Epithelial cell of proximal tubule (primary cell): ENCODE measurements around the gene CRB1. TPM values are rescaled to one million over a fixed set of nuclear protein-coding genes. Genes with fewer than 3 reads are reported as not detected.

Source experiments
- DNase-seq: peaks from one replicate; pipeline ENCODE4 v3.0.0-alpha.2; 2011; ENCODE audit warnings: low read depth
- H3K4me3 ChIP-seq: 2 replicates; pipeline ENCODE4 v1.5.1; 2011; ENCODE audit warnings: low read depth, mild to moderate bottlenecking, low read length
- total RNA-seq: library from RNA; depleted of rRNA; stranded (reverse); fragments of >200 nt; gene quantifications from 2 replicates; pipeline ENCODE4 v1.2.3, GENCODE V29; 2015
- TF ChIP-seq, protein P1 (sequence below): conservative IDR thresholded peaks from 2 replicates; pipeline ENCODE4 v1.5.1; 2012; ENCODE audit warnings: low read depth, mild to moderate bottlenecking, low read length

Gene CRB1
- total RNA-seq, 1 donor from 2014 or later, result 0.06 TPM

DNA sequence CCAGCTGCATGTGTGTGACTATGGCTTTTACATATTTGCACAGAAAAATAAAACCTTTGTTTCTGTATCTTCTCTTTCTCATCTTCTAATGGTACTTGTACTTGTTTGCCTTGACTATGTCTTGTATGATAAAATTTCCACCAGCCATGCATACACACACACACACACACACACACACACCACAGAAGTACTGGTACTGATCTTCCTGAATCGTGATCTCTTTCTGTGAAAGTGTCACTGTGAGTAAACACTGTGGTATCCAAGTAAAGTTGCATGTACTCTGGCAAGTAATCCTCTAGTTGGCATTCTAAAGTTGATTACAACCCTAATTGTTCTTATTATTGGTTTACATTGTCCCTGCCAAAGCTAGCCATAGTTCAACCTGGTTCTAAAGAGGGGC is 176.7 kb downstream of the CRB1 start:
- no peak for DNase-seq
- H3K4me3 ChIP-seq, result no peak overlapping the region
- TF ChIP-seq, protein P1, sequence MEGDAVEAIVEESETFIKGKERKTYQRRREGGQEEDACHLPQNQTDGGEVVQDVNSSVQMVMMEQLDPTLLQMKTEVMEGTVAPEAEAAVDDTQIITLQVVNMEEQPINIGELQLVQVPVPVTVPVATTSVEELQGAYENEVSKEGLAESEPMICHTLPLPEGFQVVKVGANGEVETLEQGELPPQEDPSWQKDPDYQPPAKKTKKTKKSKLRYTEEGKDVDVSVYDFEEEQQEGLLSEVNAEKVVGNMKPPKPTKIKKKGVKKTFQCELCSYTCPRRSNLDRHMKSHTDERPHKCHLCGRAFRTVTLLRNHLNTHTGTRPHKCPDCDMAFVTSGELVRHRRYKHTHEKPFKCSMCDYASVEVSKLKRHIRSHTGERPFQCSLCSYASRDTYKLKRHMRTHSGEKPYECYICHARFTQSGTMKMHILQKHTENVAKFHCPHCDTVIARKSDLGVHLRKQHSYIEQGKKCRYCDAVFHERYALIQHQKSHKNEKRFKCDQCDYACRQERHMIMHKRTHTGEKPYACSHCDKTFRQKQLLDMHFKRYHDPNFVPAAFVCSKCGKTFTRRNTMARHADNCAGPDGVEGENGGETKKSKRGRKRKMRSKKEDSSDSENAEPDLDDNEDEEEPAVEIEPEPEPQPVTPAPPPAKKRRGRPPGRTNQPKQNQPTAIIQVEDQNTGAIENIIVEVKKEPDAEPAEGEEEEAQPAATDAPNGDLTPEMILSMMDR, result no peak

DNA sequence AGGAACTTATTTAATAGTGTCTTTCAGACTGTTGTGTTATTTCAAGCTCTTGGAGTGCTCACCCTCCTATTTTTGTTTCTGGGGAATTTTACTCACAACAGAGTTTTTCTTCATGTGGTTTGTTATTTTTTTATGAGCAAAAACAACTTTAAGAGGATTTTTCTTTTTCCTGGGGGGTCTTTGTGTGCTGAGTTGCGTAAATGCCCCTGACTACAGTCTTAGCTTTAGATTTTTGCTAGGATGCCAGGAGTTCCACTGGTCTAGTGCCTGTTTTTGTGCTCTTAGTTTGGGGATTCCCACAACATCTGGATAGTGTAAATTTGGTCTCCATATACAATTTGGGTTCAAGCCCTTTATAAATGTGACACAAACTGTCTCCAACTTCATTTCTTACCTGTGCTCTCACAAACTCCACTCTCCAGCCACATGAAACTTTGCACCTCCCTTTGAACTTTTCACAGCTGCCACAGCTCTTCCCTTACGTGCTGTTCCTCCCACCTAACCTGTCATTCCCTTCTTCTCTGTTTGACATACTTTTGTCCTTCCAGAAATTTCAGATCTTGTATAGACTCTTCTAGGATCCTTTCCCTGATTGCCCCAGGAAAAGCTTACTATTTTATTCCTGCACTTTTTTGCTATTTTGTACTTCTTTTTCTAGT is 180.2 kb downstream of the CRB1 start:
- no peak for DNase-seq
- TF ChIP-seq, protein P1, result no peak
- H3K4me3 ChIP-seq, result no peak overlapping the region

DNA sequence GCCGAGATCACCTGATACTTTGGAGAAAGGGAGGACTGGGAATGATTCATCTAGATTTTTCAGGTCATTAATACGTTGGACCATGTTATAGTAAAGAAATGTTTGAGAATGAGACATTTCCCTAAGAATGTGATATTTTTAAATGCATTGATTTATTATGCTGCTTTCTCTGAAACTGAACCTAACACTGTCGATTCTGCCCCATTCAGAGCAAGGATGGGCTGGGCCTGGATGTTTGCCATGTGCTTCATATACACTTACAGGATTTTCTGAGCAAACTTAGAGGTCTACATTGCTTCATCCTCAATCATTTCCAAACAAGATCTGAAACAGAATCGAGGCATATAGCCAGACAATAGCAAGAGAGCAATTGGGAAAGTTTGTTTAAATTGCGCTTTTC is 183.3 kb downstream of the CRB1 start:
- TF ChIP-seq, protein P1, result no peak
- DNase-seq, result no peak
- H3K4me3 ChIP-seq, result no peak overlapping the region

DNA sequence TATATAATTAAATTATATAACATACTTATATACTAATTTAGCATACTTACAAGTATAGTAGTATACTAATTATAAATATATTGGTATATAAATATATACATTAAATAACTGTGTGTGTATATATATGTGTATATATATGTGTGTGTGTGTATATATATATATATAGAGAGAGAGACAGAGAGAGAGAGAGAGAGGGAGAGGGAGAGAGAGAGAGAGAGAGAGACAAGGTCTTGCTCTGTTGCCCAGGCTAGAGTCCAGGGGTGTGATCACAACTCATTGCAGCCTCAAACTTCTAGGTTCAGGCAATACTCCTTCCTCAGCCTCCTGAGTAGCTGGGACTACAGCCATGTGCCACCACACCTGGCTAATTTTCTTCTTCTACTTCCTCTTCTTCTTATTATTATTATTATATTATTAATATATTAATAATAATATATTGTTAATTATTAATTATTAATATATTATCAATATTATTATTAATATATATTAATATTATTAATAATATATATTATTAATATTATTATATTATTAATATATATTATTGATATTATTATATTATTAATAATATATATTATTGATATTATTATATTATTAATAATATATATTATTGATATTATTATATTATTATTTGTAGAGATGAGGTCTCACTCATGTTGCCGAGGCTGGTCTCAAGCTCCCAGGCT is 185.5 kb downstream of the CRB1 start:
- no peak for DNase-seq
- H3K4me3 ChIP-seq, result no peak overlapping the region
- TF ChIP-seq, protein P1, result no peak

DNA sequence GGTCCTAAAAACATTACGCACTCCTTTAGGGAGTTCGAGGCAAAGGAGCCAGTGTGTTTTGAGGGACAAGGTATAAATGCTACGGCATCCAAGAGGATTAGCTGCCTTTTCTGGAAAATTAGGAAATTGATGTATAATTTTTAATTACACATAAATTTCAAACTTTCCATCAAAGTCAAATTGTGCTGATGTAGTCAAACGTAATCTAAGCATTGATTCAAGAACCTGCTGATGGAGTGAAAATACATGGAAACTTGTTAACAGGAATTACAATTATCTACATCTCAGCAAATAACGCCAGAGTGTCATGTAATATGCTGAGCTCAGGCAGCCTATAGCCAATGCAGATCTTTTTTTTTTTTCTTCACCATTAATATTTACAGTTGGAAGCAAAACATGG is 194.5 kb downstream of the CRB1 start:
- TF ChIP-seq, protein P1, result no peak
- H3K4me3 ChIP-seq, result no peak overlapping the region
- DNase-seq, result no peak

DNA sequence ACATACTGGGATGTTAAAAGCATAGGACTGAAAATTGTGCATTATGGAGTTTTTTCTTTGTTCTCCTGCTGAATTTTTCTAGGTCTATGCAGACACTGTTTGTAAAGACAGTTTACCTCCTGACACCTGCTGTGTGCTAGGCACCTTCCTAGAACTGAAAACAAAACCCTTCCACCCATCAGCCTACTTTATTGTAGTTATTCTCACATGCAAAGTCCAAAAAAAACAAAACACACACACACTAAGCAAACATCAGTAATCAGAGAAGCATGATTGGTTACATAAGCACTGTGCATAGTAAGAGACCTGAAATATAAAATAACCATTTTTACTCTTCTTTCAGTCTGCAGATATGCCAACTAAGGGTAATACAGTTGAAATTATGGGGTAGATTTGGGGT is 195.1 kb downstream of the CRB1 start:
- DNase-seq, result no peak
- no peak overlapping the region for H3K4me3 ChIP-seq
- TF ChIP-seq, protein P1, result no peak

DNA sequence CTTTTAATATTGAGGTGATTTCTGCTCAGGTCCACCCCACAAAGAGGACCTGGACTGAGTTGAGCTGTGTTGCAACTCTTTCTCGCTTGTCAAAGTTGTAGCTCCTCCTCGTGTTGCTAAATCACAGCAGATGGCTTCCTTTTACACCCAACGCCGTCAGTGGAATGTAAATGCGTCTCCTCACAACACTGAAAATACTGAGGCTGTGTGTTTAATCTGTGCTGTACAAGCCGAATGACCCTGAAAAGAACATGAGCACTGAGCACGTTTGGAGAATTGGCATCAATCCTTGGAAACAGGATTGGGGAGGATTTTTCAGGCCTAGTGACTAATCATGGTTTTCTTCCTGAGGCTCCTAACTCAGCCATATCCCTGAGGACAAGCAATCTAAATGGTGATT is 196.0 kb downstream of the CRB1 start:
- TF ChIP-seq, protein P1, result no peak
- DNase-seq, result peak; percentile 38
- no peak overlapping the region for H3K4me3 ChIP-seq
